ENCODE measurements around the gene TAOK3.

- no peak for TF ChIP-seq CTCF (IDR thresholded peaks at IDR 0.05)
- no peak for TF ChIP-seq POLR2A (IDR thresholded peaks at IDR 0.05)
Measured at GRCh38 chr12:118304093-118304492, 68.6 kb downstream of the TAOK3 start.

Measured in Peyer's patch (tissue), 4 donors.